K562 (cell line): ENCODE data around the gene GLRX5. TPM values are rescaled to one million over a fixed set of nuclear protein-coding genes. Genes with fewer than 3 reads are reported as not detected.

Experiments
- HDAC8 ChIP-seq: fragments of 450-650 bp; IDR thresholded peaks from 2 replicates; pipeline ENCODE4 v1.6.1; 2016; ENCODE audit warnings: mild to moderate bottlenecking, missing genetic modification characterization, moderate library complexity, missing compliant biosample characterization
- HMG20B ChIP-seq: fragments of 250-450 bp; sonication (Bioruptor Pico); IDR thresholded peaks from 2 replicates; pipeline ENCODE4 v1.5.0; 2021; ENCODE audit warnings: mild to moderate bottlenecking
- HMGN3 ChIP-seq: IDR thresholded peaks from 2 replicates; pipeline ENCODE4 v1.6.1; 2011; ENCODE audit warnings: borderline replicate concordance, low read depth, mild to moderate bottlenecking, mixed read lengths, low read length; ENCODE audit not compliant: insufficient read length; ENCODE audit errors: extremely low read depth
- polyA plus RNA-seq, 8 experiments: library from polyadenylated mRNA; depleted of rRNA in 4 of 8; stranded (reverse) in 5 of 8; unstranded in 3 of 8; fragments of >200 nt; fragmentation: Nextera tagmentation in 2 of 8; fragmentation: Illumina TruSeq in 1 of 8; extraction: Ambion mirVana in 2 of 8; extraction: Trizol in 1 of 8; gene quantifications; 2 replicates each; pipeline versions ENCODE4 v1.2.1 to v1.2.3, GENCODE V29; 2011 to 2014; ENCODE audit warnings: inconsistent platforms in 1 of 8, missing spikeins in 1 of 8
- total RNA-seq, 7 experiments: library from RNA; depleted of rRNA in 6 of 7; stranded (reverse); fragments of >200 nt in 6 of 7; fragmentation: Illumina TruSeq in 2 of 7; extraction: Trizol in 2 of 7; gene quantifications; 2 replicates each; pipeline versions ENCODE4 v1.2.1 to v1.2.3, GENCODE V29; 2011 to 2021; ENCODE audit warnings: low replicate concordance in 1 of 7
- TF ChIP-seq, protein P1 (sequence below): sonication (generic); formaldehyde crosslinking; IDR thresholded peaks from 2 replicates; pipeline ENCODE4 v1.8.0; 2022; ENCODE audit warnings: missing genetic modification reagents, mild to moderate bottlenecking, moderate library complexity, borderline replicate concordance
- TF ChIP-seq, protein P2 (sequence below), 2 experiments: fragments of 450-650 bp; IDR thresholded peaks; 2 replicates each; pipeline ENCODE4 v1.6.1; 2018; ENCODE audit warnings: mild to moderate bottlenecking in 2 of 2, low read depth in 1 of 2; ENCODE audit not compliant: partially characterized antibody in 2 of 2

Gene GLRX5
- total and polyA plus RNA-seq, 9 of the 15 experiments (the other 6 are each of a cell fraction or from before 2014, with no cell fraction given) = 16.7 to 96.8 (median 66.8) TPM

DNA sequence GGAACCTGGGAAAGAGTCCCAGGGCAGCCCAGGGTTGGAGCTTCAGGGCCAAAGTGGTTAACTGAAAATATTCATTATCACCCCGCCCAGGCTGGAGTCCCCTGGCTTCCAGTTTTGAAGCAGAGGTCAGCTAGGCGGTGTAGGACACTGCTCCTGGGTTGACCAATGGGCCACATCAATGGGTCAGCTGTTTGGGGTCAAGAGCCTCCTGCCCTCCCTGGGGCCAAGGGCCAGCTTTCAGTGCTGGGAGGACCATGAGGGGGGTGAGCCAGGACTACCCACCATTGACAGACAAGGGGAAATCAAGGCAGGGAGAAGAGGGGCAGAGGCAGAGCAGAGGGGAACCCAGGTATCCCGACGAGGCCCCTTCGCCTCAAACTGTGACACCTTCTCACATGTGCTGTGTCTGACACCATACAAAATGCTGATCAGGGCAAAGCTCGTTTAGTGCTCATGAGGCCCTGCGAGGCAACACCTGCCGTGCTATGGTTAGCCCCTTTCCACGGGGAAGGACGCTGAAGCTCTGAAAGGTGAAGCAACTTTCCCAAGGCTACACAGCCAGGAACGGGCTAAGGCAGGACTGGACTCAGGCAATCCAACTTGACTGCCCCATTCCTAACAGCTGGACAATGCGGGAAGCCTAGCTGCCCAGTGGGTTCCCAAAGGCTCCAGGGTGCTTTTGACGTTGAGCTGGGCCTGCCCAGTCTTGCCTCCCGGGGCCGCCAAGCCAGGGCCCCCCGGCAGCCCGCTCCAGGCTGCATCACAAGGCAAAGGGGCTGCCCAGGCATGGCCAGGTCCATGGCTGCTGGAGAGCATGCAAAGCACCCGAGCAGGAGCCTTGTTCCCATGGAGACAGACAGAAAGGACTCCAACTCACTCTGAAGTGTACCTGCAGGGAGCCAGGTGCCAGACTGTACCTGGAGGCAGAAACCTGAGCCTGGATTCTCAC lies 20.4 kb upstream of the GLRX5 start (continued):
- TF ChIP-seq, protein P1, sequence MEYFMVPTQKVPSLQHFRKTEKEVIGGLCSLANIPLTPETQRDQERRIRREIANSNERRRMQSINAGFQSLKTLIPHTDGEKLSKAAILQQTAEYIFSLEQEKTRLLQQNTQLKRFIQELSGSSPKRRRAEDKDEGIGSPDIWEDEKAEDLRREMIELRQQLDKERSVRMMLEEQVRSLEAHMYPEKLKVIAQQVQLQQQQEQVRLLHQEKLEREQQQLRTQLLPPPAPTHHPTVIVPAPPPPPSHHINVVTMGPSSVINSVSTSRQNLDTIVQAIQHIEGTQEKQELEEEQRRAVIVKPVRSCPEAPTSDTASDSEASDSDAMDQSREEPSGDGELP (CRISPR knock-in tag) = peak; percentile 17; the same call in 1 of the 2 replicates
- no peak for TF ChIP-seq HDAC8 (tag)
- no peak for TF ChIP-seq HMGN3
- no peak for TF ChIP-seq HMG20B
- TF ChIP-seq, protein P2, sequence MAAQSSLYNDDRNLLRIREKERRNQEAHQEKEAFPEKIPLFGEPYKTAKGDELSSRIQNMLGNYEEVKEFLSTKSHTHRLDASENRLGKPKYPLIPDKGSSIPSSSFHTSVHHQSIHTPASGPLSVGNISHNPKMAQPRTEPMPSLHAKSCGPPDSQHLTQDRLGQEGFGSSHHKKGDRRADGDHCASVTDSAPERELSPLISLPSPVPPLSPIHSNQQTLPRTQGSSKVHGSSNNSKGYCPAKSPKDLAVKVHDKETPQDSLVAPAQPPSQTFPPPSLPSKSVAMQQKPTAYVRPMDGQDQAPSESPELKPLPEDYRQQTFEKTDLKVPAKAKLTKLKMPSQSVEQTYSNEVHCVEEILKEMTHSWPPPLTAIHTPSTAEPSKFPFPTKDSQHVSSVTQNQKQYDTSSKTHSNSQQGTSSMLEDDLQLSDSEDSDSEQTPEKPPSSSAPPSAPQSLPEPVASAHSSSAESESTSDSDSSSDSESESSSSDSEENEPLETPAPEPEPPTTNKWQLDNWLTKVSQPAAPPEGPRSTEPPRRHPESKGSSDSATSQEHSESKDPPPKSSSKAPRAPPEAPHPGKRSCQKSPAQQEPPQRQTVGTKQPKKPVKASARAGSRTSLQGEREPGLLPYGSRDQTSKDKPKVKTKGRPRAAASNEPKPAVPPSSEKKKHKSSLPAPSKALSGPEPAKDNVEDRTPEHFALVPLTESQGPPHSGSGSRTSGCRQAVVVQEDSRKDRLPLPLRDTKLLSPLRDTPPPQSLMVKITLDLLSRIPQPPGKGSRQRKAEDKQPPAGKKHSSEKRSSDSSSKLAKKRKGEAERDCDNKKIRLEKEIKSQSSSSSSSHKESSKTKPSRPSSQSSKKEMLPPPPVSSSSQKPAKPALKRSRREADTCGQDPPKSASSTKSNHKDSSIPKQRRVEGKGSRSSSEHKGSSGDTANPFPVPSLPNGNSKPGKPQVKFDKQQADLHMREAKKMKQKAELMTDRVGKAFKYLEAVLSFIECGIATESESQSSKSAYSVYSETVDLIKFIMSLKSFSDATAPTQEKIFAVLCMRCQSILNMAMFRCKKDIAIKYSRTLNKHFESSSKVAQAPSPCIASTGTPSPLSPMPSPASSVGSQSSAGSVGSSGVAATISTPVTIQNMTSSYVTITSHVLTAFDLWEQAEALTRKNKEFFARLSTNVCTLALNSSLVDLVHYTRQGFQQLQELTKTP (IDR thresholded peaks at IDR 0.05; ENCODE audit: low read depth in 1 of 2, partially characterized antibody in 2 of 2) = no peak
- TF ChIP-seq, all 486 proteins: peak for 2
